Measurements from ENCODE around the gene PTAR1.

Gene PTAR1

DNA sequence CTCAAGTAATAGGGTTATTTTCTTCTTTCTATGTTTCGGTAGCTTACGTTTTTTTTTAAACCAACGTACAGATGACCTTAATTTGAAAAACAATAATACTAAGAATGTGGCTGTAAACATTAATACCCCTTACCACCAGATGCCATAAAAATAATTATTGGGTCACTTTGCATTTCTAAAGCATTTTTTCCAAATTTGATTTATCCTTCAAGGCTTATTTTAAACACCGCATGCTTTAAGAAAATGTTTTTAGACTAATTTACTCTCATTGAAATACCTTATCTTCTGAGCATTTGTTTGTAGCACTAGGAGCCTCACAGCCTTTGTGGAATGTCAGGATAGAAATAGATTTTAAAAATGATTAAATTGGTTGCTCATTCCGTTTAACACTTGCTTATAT is 81.9 kb downstream of the PTAR1 start:
- intact Hi-C loops (cut with DNase I): loop anchor here (10.0 kb wide), 2 partner anchors 197 to 237 kb away; no protein-coding TSS in a partner anchor
- DNase-seq: no peak

DNA sequence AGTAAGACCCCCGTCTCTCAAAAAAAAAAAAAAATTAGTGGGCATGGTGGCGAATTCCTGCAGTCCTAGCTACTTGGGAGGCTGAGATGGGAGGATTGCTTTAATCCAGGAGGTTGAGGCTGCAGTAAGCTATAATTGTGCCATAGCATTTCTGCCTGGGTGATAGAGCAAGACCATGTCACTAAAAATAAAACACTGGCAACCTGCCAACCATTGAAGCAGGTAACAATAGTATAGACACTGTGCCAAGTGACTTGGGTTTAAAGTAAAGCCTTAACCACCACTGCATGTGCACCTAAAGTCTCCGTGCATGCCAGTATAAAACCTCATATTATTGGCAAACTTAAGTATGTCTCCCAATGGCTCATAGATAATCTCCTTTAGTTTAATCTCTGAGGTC is 84.2 kb downstream of the PTAR1 start:
- intact Hi-C loops (cut with DNase I): loop anchor here (10.0 kb wide), 2 partner anchors 199 to 239 kb away; no protein-coding TSS in a partner anchor
- no peak for DNase-seq

DNA sequence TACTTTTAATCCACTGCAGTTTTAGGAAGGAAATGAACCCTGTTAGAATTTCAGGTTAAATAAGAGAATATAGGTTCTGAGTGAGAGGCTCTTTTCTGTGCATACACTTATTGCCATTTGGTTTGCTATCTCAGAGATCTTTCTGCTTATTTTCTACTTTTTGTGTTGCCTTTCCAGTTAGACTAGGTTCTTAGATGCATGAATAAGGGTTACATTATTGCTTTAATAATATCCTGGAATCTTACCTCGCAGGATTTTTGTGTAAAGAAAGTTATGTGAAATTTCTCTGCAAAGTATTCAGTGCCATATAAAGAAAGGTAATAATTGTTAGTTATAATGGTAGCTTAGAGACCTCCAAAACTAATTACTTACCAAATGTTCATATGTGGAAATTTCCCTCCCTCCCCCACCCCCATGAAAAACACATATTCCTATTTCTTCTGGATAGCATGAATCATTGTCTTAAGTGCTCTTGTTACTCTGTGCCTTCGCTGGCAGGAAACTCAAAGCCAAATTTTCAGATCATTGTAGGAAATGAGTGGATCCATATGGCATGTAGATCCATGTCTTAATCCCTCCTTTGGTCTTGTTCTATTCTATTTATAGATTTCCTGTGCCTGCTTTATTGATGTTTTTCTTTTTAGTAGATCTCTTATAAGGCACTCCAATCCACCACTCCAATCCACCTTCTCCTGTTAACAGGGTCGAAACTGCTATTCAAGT is 84.9 kb downstream of the PTAR1 start:
- no peak for DNase-seq
- intact Hi-C loops (cut with DNase I): loop anchor here (5.0 to 10.0 kb wide), 6 partner anchors 113 to 737 kb away; partner anchors contain the start of gene KLF9

DNA sequence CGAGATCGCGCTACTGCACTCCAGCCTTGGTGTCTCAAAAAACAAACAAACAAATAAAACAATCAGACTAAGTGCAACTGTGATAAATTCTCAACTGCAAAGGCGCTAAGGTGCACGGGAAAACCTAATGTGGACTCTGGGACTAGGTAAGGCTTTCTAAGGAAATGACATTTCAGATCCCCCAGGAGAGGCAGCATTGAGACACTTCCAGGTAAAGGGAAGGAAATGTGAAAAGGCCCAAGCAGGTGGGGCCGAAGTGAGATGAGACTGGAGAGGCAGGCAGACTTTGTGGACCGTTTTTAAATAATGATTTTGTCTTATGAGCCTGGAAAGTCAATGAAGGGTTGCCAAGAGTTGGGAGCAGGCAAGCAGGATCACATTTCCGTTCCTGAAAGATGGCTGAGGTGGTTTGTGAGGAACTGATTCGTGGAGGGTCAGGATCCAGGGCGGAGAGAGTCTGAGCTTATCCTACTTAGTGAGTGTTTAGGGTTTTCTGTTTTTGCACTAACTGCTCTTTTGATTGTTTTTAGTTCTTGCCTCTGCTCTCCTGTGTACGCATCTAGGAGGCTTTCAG is 85.6 kb downstream of the PTAR1 start:
- intact Hi-C loops (cut with DNase I): loop anchor here (5.0 to 10.0 kb wide), 6 partner anchors 112 to 738 kb away; partner anchors contain the start of gene KLF9
- no peak for DNase-seq

DNA sequence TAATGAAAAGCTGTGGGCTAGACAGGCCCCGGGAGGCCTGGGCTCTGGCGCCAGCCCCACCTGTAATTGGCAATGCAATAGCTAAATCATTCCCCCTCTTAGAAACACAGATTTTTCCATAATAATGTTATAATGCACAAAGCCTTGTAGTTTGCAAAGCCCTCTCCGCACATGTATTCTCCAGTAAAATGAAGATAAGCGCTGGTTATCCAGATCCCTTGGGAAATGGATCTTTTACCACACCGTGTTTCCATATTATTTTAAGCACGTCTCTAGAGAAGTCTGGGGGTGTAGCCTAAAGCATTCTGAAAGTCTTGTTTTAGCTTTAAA is 86.5 kb downstream of the PTAR1 start:
- no peak for DNase-seq
- intact Hi-C loops (cut with DNase I): loop anchor here (5.0 to 10.0 kb wide), 6 partner anchors 111 to 739 kb away; partner anchors contain the start of gene KLF9

DNA sequence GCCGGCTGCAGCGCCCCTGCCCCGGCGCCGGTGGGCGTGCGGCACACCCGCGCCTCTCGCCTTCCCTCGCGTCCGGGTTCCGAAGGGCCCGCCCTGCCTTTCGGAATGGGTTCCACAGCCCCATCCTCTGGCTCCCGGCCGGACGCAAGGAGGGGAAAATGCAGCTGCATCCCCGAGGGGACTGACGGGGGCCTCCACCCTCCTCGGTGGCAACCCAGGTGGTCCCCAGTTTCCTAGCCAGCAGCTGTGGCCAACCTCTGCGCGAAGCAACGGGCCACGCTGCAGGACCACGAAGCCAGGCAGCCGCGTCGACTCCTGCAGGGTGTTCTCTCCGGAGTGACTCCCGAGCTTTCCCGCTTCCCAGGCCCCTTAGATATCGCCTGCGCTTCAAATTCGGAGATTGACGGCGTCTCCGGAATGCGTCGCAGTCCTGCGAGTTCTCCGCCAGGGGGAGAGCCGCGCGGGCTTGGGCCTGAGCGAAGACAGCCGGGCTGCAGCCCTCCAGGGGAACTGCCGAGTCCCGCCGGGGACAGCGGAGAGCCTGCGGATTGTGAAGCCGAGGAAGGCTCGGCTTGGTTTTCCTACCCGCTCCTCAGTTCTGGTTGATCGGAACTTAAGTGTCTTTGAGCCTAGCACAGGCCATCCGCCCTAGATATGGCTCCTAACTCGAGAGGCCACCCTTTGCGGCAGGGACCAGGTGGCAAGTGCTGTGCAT is 87.1 kb downstream of the PTAR1 start:
- intact Hi-C loops (cut with DNase I): loop anchor here (1.0 to 10.0 kb wide), 7 partner anchors 88 to 740 kb away; partner anchors contain the start of genes KLF9 and PTAR1
- peak; percentile 74 to 97 (median 85) for DNase-seq

DNA sequence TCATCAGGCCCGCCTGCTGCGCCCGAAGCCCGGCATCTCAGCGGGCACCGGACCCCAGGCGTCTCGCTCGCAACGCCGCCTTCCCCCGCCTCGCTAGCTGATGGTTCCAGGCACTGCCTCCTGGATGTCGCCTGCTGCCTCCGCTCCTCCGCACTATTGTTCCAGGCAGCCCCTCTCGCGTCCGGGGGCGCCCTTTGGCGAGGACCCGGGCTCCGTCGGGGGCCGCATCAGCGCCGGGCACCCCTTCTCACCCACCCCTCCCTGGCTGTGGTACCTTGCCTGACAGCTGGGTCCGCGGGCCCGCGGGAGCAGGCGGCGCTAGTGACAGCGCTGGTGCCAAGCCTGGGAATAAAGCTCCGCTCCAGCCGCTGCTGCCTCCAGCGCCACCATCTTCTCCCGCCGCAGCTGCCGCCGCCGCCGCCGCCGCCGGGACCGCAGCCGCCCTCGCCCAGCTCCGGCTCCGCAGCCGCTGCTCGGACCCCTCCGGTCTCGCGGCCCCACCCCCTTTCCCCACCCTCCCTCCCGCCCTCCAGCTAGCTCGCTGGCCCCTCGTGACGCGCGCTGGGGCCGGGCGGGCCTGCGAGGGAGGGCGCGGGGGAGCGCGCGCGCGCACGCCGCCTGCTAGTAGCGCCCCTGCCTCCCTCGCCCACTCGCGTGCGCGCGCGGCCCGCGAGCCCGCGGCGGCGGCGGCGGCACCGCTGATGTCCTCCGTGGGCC is 87.8 kb downstream of the PTAR1 start, which contains the start of gene APBA1:
Gene APBA1 (minus strand): TSS at position 493 of the 717 bp plus-strand sequence.
- DNase-seq: peak; percentile 59 to 98 (median 76)
- intact Hi-C loops (cut with DNase I): loop anchor here (1.0 to 10.0 kb wide), 7 partner anchors 88 to 740 kb away; partner anchors contain the start of genes KLF9 and PTAR1

DNA sequence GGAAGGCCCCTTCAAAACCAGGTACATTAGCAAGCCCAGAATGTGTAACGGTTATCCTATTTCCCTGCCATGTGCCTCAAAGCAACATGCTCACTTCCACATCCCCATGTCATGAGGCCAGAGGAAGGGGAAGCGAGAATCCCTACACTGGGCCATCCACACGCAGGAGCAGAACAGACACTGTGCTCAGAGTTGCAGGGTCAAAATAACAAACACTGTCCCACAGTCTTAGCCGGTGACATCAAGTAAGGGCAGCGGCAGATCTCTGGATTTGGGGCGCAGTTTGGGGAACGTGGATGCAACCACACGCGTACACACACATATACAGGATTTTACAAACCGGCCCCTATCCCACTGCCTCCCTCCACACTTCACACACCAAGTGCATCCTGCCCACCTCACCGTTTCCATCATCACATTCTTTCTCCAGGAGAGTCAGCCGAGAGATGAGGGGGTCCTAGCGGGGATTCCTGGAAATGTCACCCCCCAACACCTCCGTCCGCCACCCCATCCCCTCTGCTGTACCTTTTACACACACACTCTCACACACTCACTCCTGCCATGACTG is 88.4 kb downstream of the PTAR1 start:
- DNase-seq: peak in 7 of 10 donors; percentile 17 to 74 (median 41)
- intact Hi-C loops (cut with DNase I): loop anchor here (5.0 to 10.0 kb wide), 6 partner anchors 109 to 741 kb away; partner anchors contain the start of gene KLF9

DNA sequence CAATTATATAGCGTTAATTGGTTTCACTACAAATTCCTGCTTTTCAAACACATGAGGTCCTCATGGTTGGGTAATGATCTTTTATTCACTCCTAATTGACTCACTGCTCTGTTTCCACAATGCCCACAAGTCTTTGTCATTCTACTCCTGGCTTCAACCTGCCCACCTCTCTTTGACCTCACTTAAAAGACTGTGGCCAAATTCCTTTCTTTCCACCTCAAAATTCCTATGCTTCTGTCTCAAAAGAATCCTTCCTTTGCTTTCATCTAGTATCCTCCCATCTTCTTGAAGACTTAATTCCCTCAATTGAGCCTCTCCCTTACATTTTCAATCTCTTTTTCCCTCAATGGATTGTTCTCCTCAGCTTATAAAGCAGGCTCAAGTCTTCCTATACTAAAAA is 92.5 kb downstream of the PTAR1 start:
- DNase-seq: no peak
- intact Hi-C loops (cut with DNase I): no loop called here

DNA sequence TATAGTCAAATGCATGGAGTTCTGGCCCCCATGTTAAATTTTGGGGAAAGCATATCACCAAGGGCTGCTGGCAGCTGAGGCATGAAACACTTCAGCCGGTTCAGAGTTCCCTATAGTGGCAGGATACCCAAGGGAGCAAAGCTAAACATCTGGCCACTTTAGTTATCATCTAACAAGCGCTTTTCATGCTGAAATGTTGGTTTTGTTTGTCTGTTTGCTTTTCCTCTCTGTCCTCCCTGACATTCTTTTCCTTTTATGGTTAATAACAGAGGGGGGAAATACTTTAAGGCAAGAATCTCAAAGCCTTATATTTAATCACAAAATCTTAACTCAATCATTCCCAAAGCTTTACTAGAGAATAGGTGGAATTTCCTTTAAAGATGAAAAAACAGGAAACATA is 99.5 kb downstream of the PTAR1 start:
- intact Hi-C loops (cut with DNase I): no loop called here
- no peak for DNase-seq
